CD4-positive, alpha-beta T cell treated with Interleukin-4 for 1 hour (primary cell): ENCODE data around the gene PTPN20.
"Not testable (repeated sequence)": the region's sequence is repeated elsewhere in the genome, so short reads cannot be mapped to it uniquely, and the experiment has no call there.

ENCODE experiments used
- DNase-seq, 2 donors: peaks; one replicate each; pipeline ENCODE4 v3.0.0-alpha.2; 2020 to 2022

The PTPN20 gene

GRCh38 chr10:46911144-46911876, at the start of gene PTPN20:
TSS of gene PTPN20 (plus strand) at chr10:46911428. CDS start at chr10:46932500, 21,072 bp downstream.
- DNase-seq: peak; percentile 8 to 19

GRCh38 chr10:46869716-46870115, 41.5 kb upstream of the PTPN20 start:
- DNase-seq: not testable (repeated sequence)

- DNase-seq: not testable (repeated sequence)
These were observed 39.6 kb upstream of the PTPN20 start for GRCh38 chr10:46871583-46871982.

GRCh38 chr10:46875304-46875703, 35.9 kb upstream of the PTPN20 start:
- DNase-seq: not testable (repeated sequence)

- not testable (repeated sequence) for DNase-seq
These were observed 34.5 kb upstream of the PTPN20 start for GRCh38 chr10:46876773-46877172.

GRCh38 chr10:46878761-46879160, 32.5 kb upstream of the PTPN20 start:
- not testable (repeated sequence) for DNase-seq

GRCh38 chr10:46890813-46891611, 20.2 kb upstream of the PTPN20 start:
- DNase-seq: not testable (repeated sequence)

GRCh38 chr10:46896762-46897692, 14.2 kb upstream of the PTPN20 start:
- DNase-seq: not testable (repeated sequence)

- not testable (repeated sequence) for DNase-seq
These were observed 10.0 kb upstream of the PTPN20 start for GRCh38 chr10:46901247-46901646.

- not testable (repeated sequence) for DNase-seq
These were observed 7.4 kb upstream of the PTPN20 start for GRCh38 chr10:46903874-46904273.

- DNase-seq: not testable (repeated sequence)
These were observed 4.9 kb upstream of the PTPN20 start for GRCh38 chr10:46906359-46906758.

- DNase-seq: not testable (repeated sequence)
These were observed 3.8 kb upstream of the PTPN20 start for GRCh38 chr10:46907185-46908117.

GRCh38 chr10:46922498-46922897, 11.3 kb downstream of the PTPN20 start:
- DNase-seq: not testable (repeated sequence)

GRCh38 chr10:46925156-46925555, 13.9 kb downstream of the PTPN20 start:
- DNase-seq: not testable (repeated sequence)

- DNase-seq: not testable (repeated sequence)
These were observed 14.6 kb downstream of the PTPN20 start for GRCh38 chr10:46925853-46926252.

- DNase-seq: not testable (repeated sequence)
These were observed 17.6 kb downstream of the PTPN20 start for GRCh38 chr10:46928810-46929209.

- not testable (repeated sequence) for DNase-seq
These were observed 21.2 kb downstream of the PTPN20 start for GRCh38 chr10:46932383-46932782.

- not testable (repeated sequence) for DNase-seq
These were observed 29.9 kb downstream of the PTPN20 start for GRCh38 chr10:46941091-46941490.

- not testable (repeated sequence) for DNase-seq
These were observed 37.7 kb downstream of the PTPN20 start for GRCh38 chr10:46948687-46949518.

GRCh38 chr10:46952540-46952939, 41.3 kb downstream of the PTPN20 start:
- DNase-seq: not testable (repeated sequence)
